GM19193 (cell line): ENCODE results near the gene ATP2B3.

Experiments used
- POLR2A ChIP-seq: IDR thresholded peaks from 4 replicates; pipeline ENCODE4 v1.6.1; 2011; ENCODE audit not compliant: insufficient read depth, insufficient read length; ENCODE audit errors: extremely low read depth

The ATP2B3 gene

GRCh38 chrX:153517946-153518834 lies 748 bp downstream of the ATP2B3 start:
- no peak for TF ChIP-seq POLR2A

- TF ChIP-seq POLR2A, result no peak
Measured at GRCh38 chrX:153519569-153520286, 2.3 kb downstream of the ATP2B3 start.

GRCh38 chrX:153520287-153520917 lies 3.0 kb downstream of the ATP2B3 start:
- TF ChIP-seq POLR2A, result no peak

- TF ChIP-seq POLR2A, result no peak
Measured at GRCh38 chrX:153521034-153521433, 3.6 kb downstream of the ATP2B3 start.

- TF ChIP-seq POLR2A, result no peak
Measured at GRCh38 chrX:153522259-153522658, 4.8 kb downstream of the ATP2B3 start.

- TF ChIP-seq POLR2A, result no peak
Measured at GRCh38 chrX:153523269-153523668, 5.8 kb downstream of the ATP2B3 start.

GRCh38 chrX:153524234-153524633 lies 6.8 kb downstream of the ATP2B3 start:
- TF ChIP-seq POLR2A, result no peak

GRCh38 chrX:153525451-153525850 lies 8.0 kb downstream of the ATP2B3 start:
- no peak for TF ChIP-seq POLR2A

GRCh38 chrX:153526042-153526441 lies 8.6 kb downstream of the ATP2B3 start:
- no peak for TF ChIP-seq POLR2A

- TF ChIP-seq POLR2A, result no peak
Measured at GRCh38 chrX:153526801-153527200, 9.4 kb downstream of the ATP2B3 start.

- no peak for TF ChIP-seq POLR2A
Measured at GRCh38 chrX:153527208-153527607, 9.8 kb downstream of the ATP2B3 start.

GRCh38 chrX:153530411-153531129 lies 13.1 kb downstream of the ATP2B3 start:
- no peak for TF ChIP-seq POLR2A

- TF ChIP-seq POLR2A, result no peak
Measured at GRCh38 chrX:153533091-153533490, 15.6 kb downstream of the ATP2B3 start.

- no peak for TF ChIP-seq POLR2A
Measured at GRCh38 chrX:153537080-153537479, 19.6 kb downstream of the ATP2B3 start.

- no peak for TF ChIP-seq POLR2A
Measured at GRCh38 chrX:153537526-153538295, 20.3 kb downstream of the ATP2B3 start.

GRCh38 chrX:153538424-153538823 lies 21.0 kb downstream of the ATP2B3 start:
- no peak for TF ChIP-seq POLR2A
